ENCODE data around the gene CES1. TPM values are rescaled to one million over a fixed set of nuclear protein-coding genes. Genes with fewer than 3 reads are reported as not detected.

CES1 gene
- 1 to 10 TPM in 3 of 4 donors, under 1 TPM in 1; 0.76 to 9.5 (median 2.6) TPM for total RNA-seq

- peak; percentile 46 to 92 for DNase-seq (ENCODE audit: low spot score in 2 of 2)
- 58 to 72% methylated on average over 30 of the region's 30 CpGs for WGBS, 2 donors
- no peak within 1 kb of the TSS for H3K4me3 ChIP-seq (ENCODE audit: low read depth, poor library complexity, severe bottlenecking)
- intact Hi-C loops (cut with DNase I; ENCODE audit: low total_unique reads): no loop called here
- no peak for TF ChIP-seq CTCF (IDR thresholded peaks at IDR 0.05)
- no peak for TF ChIP-seq POLR2A (IDR thresholded peaks at IDR 0.05)
Measured at GRCh38 chr16:55832773-55833691, at the start of gene CES1. Gene CES1, minus strand, starts transcription at chr16:55833096. Its CDS starts 41 bp downstream, at chr16:55833055.

GRCh38 chr16:55876854-55877253, 44.0 kb upstream of the CES1 start:
- TF ChIP-seq CTCF (IDR thresholded peaks at IDR 0.05) (no peak), POLR2A (IDR thresholded peaks at IDR 0.05) (no peak)
- DNase-seq (ENCODE audit: low spot score in 2 of 2): no peak
- WGBS, 2 donors: 66 to 75% methylated on average over 4 of the region's 4 CpGs
- intact Hi-C loops (cut with DNase I; ENCODE audit: low total_unique reads): no loop called here
- no peak overlapping the region for H3K4me3 ChIP-seq (ENCODE audit: low read depth, poor library complexity, severe bottlenecking)

- TF ChIP-seq CTCF (IDR thresholded peaks at IDR 0.05) (no peak), POLR2A (IDR thresholded peaks at IDR 0.05) (no peak)
- DNase-seq (ENCODE audit: low spot score in 2 of 2): no peak
- intact Hi-C loops (cut with DNase I; ENCODE audit: low total_unique reads): no loop called here
- H3K4me3 ChIP-seq (ENCODE audit: low read depth, poor library complexity, severe bottlenecking): no peak within 1 kb of the TSS
- 53 to 55% methylated on average over 2 of the region's 2 CpGs for WGBS, 2 donors
Measured at GRCh38 chr16:55875273-55875672, 42.4 kb upstream of the CES1 start, which contains the start of gene CES5A. Gene CES5A, minus strand, starts transcription at chr16:55875373. Its CDS starts 152 bp downstream, at chr16:55875221.

- WGBS, 2 donors: 83 to 85% methylated on average over 5 of the region's 5 CpGs
- no peak for DNase-seq (ENCODE audit: low spot score in 2 of 2)
- H3K4me3 ChIP-seq (ENCODE audit: low read depth, poor library complexity, severe bottlenecking): no peak overlapping the region
- TF ChIP-seq CTCF (IDR thresholded peaks at IDR 0.05) (no peak), POLR2A (IDR thresholded peaks at IDR 0.05) (no peak)
- intact Hi-C loops (cut with DNase I; ENCODE audit: low total_unique reads): no loop called here
Measured at GRCh38 chr16:55873122-55873521, 40.2 kb upstream of the CES1 start.

- intact Hi-C loops (cut with DNase I; ENCODE audit: low total_unique reads): no loop called here
- DNase-seq (ENCODE audit: low spot score in 2 of 2): no peak
- H3K4me3 ChIP-seq (ENCODE audit: low read depth, poor library complexity, severe bottlenecking): no peak overlapping the region
- WGBS, 2 donors: 76 to 91% methylated on average over 7 of the region's 7 CpGs
- no peak for TF ChIP-seq POLR2A (IDR thresholded peaks at IDR 0.05)
- no peak for TF ChIP-seq CTCF (IDR thresholded peaks at IDR 0.05)
Measured at GRCh38 chr16:55872130-55872529, 39.2 kb upstream of the CES1 start.
